ENCODE data around the gene BICC1.

- TF ChIP-seq EZH2 (IDR thresholded peaks at IDR 0.05; ENCODE audit: borderline replicate concordance, low read length) (no peak), CTCF (IDR thresholded peaks at IDR 0.05; ENCODE audit: low read length) (no peak)
Measured at GRCh38 chr10:58586282-58587245, 73.9 kb downstream of the BICC1 start.

All from OCI-LY1 (cell line).